ENCODE data around the gene MAGI2. TPM values are rescaled to one million over a fixed set of nuclear protein-coding genes. Genes with fewer than 3 reads are reported as not detected.

Gene MAGI2
- total RNA-seq, 6 experiments from 2014 or later = 1.2 to 4.0 (median 2.4) TPM

GRCh38 chr7:78473571-78474301 is 979.7 kb downstream of the MAGI2 start:
- 51% methylated on average over 5 of the region's 5 CpGs for WGBS (ENCODE audit: insufficient coverage, low coverage, low lambda C conversion rate, missing lambda C conversion rate)
- no peaks in the 10 kb centered on the region for H3K36me3 ChIP-seq
- intact Hi-C loops (cut with DNase I) = no loop called here
- no peak overlapping the region for H3K4me3 ChIP-seq
- ATAC-seq (no peak), DNase-seq (no peak)
- no peaks in the 10 kb centered on the region for H3K27me3 ChIP-seq
- H3K9me3 ChIP-seq = no peaks in the 10 kb centered on the region
- TF ChIP-seq, protein P1, sequence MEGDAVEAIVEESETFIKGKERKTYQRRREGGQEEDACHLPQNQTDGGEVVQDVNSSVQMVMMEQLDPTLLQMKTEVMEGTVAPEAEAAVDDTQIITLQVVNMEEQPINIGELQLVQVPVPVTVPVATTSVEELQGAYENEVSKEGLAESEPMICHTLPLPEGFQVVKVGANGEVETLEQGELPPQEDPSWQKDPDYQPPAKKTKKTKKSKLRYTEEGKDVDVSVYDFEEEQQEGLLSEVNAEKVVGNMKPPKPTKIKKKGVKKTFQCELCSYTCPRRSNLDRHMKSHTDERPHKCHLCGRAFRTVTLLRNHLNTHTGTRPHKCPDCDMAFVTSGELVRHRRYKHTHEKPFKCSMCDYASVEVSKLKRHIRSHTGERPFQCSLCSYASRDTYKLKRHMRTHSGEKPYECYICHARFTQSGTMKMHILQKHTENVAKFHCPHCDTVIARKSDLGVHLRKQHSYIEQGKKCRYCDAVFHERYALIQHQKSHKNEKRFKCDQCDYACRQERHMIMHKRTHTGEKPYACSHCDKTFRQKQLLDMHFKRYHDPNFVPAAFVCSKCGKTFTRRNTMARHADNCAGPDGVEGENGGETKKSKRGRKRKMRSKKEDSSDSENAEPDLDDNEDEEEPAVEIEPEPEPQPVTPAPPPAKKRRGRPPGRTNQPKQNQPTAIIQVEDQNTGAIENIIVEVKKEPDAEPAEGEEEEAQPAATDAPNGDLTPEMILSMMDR (IDR thresholded peaks at IDR 0.05) = no peak
- TF ChIP-seq POLR2A (IDR thresholded peaks at IDR 0.05) = no peak
- H3K4me1 ChIP-seq = no peaks in the 10 kb centered on the region
- H3K27ac ChIP-seq = no peak overlapping the region

DNA sequence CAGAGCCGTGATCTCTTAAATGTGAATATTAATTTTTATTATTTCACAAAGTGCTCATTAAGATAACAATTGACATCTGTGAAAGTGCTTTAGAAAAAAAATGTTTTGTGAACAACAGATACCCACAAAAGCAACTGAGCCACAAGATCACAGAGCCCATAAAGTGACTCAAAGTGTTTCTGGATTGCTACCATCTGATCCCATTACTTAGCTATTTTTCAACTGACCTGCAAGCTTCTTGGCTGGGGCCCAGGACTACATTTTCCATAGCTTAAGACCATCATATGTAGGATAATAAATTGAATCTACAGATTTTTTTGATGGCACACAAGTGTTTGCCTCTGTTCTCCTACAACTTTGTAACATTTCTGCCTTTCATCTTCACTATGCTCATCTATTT is 980.4 kb downstream of the MAGI2 start:
- no peak for DNase-seq
- Histone ChIP-seq H3K4me3 (no peak overlapping the region), H3K27me3 (no peaks in the 10 kb centered on the region), H3K9me3 (no peaks in the 10 kb centered on the region), H3K36me3 (no peaks in the 10 kb centered on the region), H3K27ac (no peak overlapping the region), H3K4me1 (no peaks in the 10 kb centered on the region)
- WGBS (ENCODE audit: insufficient coverage, low coverage, low lambda C conversion rate, missing lambda C conversion rate) = 67% methylated on average over 1 of the region's 1 CpG
- ATAC-seq = no peak
- intact Hi-C loops (cut with DNase I) = no loop called here
- TF ChIP-seq, protein P1 (IDR thresholded peaks at IDR 0.05) = no peak
- no peak for TF ChIP-seq POLR2A (IDR thresholded peaks at IDR 0.05)

GRCh38 chr7:78472519-78472918 is 980.9 kb downstream of the MAGI2 start:
- DNase-seq (no peak), ATAC-seq (no peak)
- Histone ChIP-seq H3K4me3 (no peak overlapping the region), H3K27me3 (no peaks in the 10 kb centered on the region), H3K36me3 (no peaks in the 10 kb centered on the region), H3K4me1 (no peaks in the 10 kb centered on the region), H3K27ac (no peak overlapping the region), H3K9me3 (no peaks in the 10 kb centered on the region)
- TF ChIP-seq, protein P1 (IDR thresholded peaks at IDR 0.05) = no peak
- TF ChIP-seq POLR2A (IDR thresholded peaks at IDR 0.05) = no peak
- intact Hi-C loops (cut with DNase I) = no loop called here

DNA sequence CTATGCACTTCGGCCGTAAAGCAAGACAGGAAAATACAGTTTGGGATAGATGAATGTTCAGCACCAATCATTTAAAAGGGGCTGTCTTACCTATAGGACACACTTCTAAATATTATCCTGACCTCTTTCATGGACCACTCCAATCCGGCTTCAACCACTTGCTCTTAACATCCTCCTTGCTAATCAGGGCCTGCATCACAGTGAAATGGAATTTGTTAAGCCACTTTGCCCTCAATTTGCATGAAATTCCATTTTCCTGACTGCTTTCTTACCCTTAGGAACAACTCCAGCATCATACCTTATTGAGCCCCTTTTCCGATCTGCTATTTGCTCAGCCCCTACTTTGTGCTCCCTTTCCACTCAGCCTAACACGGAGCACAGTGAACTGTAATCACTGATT is 987.6 kb downstream of the MAGI2 start:
- no peak for TF ChIP-seq POLR2A (IDR thresholded peaks at IDR 0.05)
- TF ChIP-seq, protein P1 (IDR thresholded peaks at IDR 0.05) = no peak
- no peaks in the 10 kb centered on the region for H3K4me1 ChIP-seq
- no peak for ATAC-seq

More for the DNA sequence above, 987.6 kb downstream of the MAGI2 start:
- H3K36me3 ChIP-seq = no peaks in the 10 kb centered on the region
- H3K9me3 ChIP-seq = no peaks in the 10 kb centered on the region
- no peak overlapping the region for H3K4me3 ChIP-seq
- 53% methylated on average over 5 of the region's 5 CpGs for WGBS (ENCODE audit: insufficient coverage, low coverage, low lambda C conversion rate, missing lambda C conversion rate)
- no peak for DNase-seq
- H3K27ac ChIP-seq = no peak overlapping the region
- intact Hi-C loops (cut with DNase I) = no loop called here
- H3K27me3 ChIP-seq = no peaks in the 10 kb centered on the region
